Upper lobe of left lung (tissue), 6 donors: ENCODE data around the gene TBC1D16. TPM values are rescaled to one million over a fixed set of nuclear protein-coding genes. Genes with fewer than 3 reads are reported as not detected.

Source experiments
- ATAC-seq, 2 donors: fragments of 200-7000 bp; cut with Tn5 transposase; one replicate each; pipeline ENCODE4 v1.9.1; 2022; ENCODE audit warnings: mild to moderate bottlenecking in 2 of 2, moderate library complexity in 2 of 2; ENCODE audit not compliant: low FRiP score in 2 of 2
- DNase-seq, 2 donors: peaks; one replicate each; pipeline ENCODE4 v3.0.0-alpha.2; 2019 to 2020
- H3K27ac ChIP-seq, 4 donors: fragments of 200-600 bp; sonication (generic); one replicate each; pipeline ENCODE4 v1.5.1; 2016 to 2019
- H3K27me3 ChIP-seq, 4 donors: fragments of 200-600 bp; sonication (generic); one replicate each; pipeline ENCODE4 v1.5.1; 2017 to 2019
- H3K36me3 ChIP-seq, 4 donors: fragments of 200-600 bp; sonication (generic); one replicate each; pipeline ENCODE4 v1.5.1; 2016 to 2019
- H3K4me1 ChIP-seq, 4 donors: fragments of 200-600 bp; sonication (generic); one replicate each; pipeline ENCODE4 v1.5.1; 2018 to 2019
- H3K4me3 ChIP-seq, 4 donors: fragments of 200-600 bp; sonication (generic); one replicate each; pipeline ENCODE4 v1.5.1; 2017 to 2019; ENCODE audit warnings: mild to moderate bottlenecking in 2 of 4, moderate library complexity in 1 of 4
- H3K9me3 ChIP-seq, 4 donors: fragments of 200-600 bp; sonication (generic); one replicate each; pipeline ENCODE4 v1.5.1; 2018 to 2019
- CTCF ChIP-seq, 6 experiments: fragments of 450-650 bp in 4 of 6; fragments of 200-600 bp in 2 of 6; sonication (generic) in 2 of 6; IDR thresholded peaks; one replicate each; pipeline ENCODE4 v1.5.1; 2016 to 2019; ENCODE audit warnings: antibody characterized with exemption in 6 of 6
- EP300 ChIP-seq, 4 donors: sonication (generic); formaldehyde crosslinking; IDR thresholded peaks; one replicate each; pipeline ENCODE4 v1.5.1; 2017; ENCODE audit warnings: antibody characterized with exemption in 4 of 4, control low read depth in 2 of 4
- POLR2A ChIP-seq, 4 donors: fragments of 450-650 bp; IDR thresholded peaks; one replicate each; pipeline ENCODE4 v1.5.1; 2016 to 2017; ENCODE audit warnings: antibody characterized with exemption in 4 of 4, mild to moderate bottlenecking in 2 of 4
- POLR2AphosphoS5 ChIP-seq, 2 donors: sonication (generic); formaldehyde crosslinking; IDR thresholded peaks; one replicate each; pipeline ENCODE4 v1.5.1; 2017; ENCODE audit warnings: antibody characterized with exemption in 2 of 2
- WGBS, 2 donors: methylation state at CpG; one replicate each; pipeline ENCODE4 v1.1.5; 2017 to 2018; 5-methylcytosine and 5-hydroxymethylcytosine counted together
- total RNA-seq, 6 donors: library from RNA; depleted of rRNA in 4 of 6; stranded (reverse); fragments of >200 nt in 4 of 6; gene quantifications; one replicate each; pipeline versions ENCODE4 v1.1.0 to v1.2.1, GENCODE V29; 2016 to 2021
- donor health status: DM: no; HTN: no; CAD: no; lungs with moderate emphysema.
- donor health status: DM: no; HTN: yes; CAD: no; lungs with severe emphysema.

The TBC1D16 gene
- total RNA-seq, 6 donors from 2014 or later, result 15.6 to 60.8 (median 24.1) TPM

- no peaks in the 10 kb centered on the region for H3K27me3 ChIP-seq
- no peak for ATAC-seq
- peaks cover 0 to 29% (median 21%) of the 10 kb centered on the region in 4 donors for H3K36me3 ChIP-seq
- no peak overlapping the region for H3K4me3 ChIP-seq
- DNase-seq, result peak in 1 of 2 donors; percentile 79
- no peaks in the 10 kb centered on the region for H3K9me3 ChIP-seq
- TF ChIP-seq POLR2AphosphoS5 (IDR thresholded peaks at IDR 0.05), result no peak
- TF ChIP-seq CTCF (IDR thresholded peaks at IDR 0.05), result no peak
- TF ChIP-seq POLR2A (IDR thresholded peaks at IDR 0.05), result no peak
- TF ChIP-seq EP300 (IDR thresholded peaks at IDR 0.05), result no peak
- no peak overlapping the region for H3K27ac ChIP-seq
- peaks cover 7 to 18% (median 16%) of the 10 kb centered on the region in 4 donors for H3K4me1 ChIP-seq
- 95 to 96% methylated on average over 16 to 30 of the region's 34 CpGs for WGBS, 2 donors
Measured at GRCh38 chr17:80009391-80010282, 26.0 kb downstream of the TBC1D16 start.

GRCh38 chr17:80008848-80009247, 26.8 kb downstream of the TBC1D16 start:
- H3K27me3 ChIP-seq, result no peaks in the 10 kb centered on the region
- no peak overlapping the region for H3K27ac ChIP-seq
- peak in 1 of 2 donors; percentile 2 for ATAC-seq
- peaks cover 0 to 29% (median 21%) of the 10 kb centered on the region in 4 donors for H3K36me3 ChIP-seq
- TF ChIP-seq EP300 (IDR thresholded peaks at IDR 0.05) (no peak), POLR2AphosphoS5 (IDR thresholded peaks at IDR 0.05) (no peak), POLR2A (IDR thresholded peaks at IDR 0.05) (no peak), CTCF (IDR thresholded peaks at IDR 0.05) (no peak)
- WGBS, 2 donors, result 84% methylated on average over 16 to 18 of the region's 18 CpGs
- no peak overlapping the region for H3K4me3 ChIP-seq
- peak in 1 of 2 donors; percentile 61 for DNase-seq
- peaks cover 7 to 18% (median 16%) of the 10 kb centered on the region in 4 donors for H3K4me1 ChIP-seq
- no peaks in the 10 kb centered on the region for H3K9me3 ChIP-seq

- peaks cover 0 to 29% (median 21%) of the 10 kb centered on the region in 4 donors for H3K36me3 ChIP-seq
- H3K27me3 ChIP-seq, result no peaks in the 10 kb centered on the region
- H3K4me1 ChIP-seq, result peaks cover 7 to 18% (median 16%) of the 10 kb centered on the region in 4 donors
- DNase-seq (peak; percentile 88 to 93), ATAC-seq (peak; percentile 90)
- H3K27ac ChIP-seq, result no peak overlapping the region
- 6 to 16% methylated on average over 7 to 13 of the region's 17 CpGs for WGBS, 2 donors
- no peaks in the 10 kb centered on the region for H3K9me3 ChIP-seq
- H3K4me3 ChIP-seq, result no peak overlapping the region
- TF ChIP-seq POLR2A (IDR thresholded peaks at IDR 0.05) (peak in 1 of 4 donors; percentile 5), CTCF (IDR thresholded peaks at IDR 0.05) (peak; percentile 93 to 97 (median 96)), EP300 (IDR thresholded peaks at IDR 0.05) (no peak), POLR2AphosphoS5 (IDR thresholded peaks at IDR 0.05) (no peak)
Measured at GRCh38 chr17:80008383-80008840, 27.3 kb downstream of the TBC1D16 start.

DNA sequence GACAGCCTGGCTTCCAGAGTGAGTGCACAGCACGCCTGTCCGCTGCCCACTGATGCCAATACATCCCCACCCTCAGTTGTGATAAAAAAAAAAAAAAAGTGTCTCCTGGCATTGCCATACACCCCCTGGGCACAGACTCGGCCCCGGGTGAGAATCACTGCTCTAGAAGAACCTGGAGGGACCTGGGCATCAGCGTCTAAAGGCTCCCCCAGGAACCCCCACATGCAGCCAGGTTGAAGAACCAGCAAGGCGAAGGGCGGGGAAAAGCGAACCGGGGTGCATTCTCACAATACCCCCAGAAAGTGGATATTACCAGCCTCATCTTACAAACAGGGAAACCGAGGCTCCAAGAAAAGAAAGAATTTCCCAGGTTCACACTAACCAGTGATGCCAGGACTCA, 27.7 kb downstream of the TBC1D16 start:
- peaks cover 0 to 25% (median 19%) of the 10 kb centered on the region in 4 donors for H3K36me3 ChIP-seq
- no peak overlapping the region for H3K27ac ChIP-seq
- no peak for ATAC-seq
- H3K9me3 ChIP-seq, result no peaks in the 10 kb centered on the region
- no peaks in the 10 kb centered on the region for H3K27me3 ChIP-seq
- 77 to 83% methylated on average over 10 of the region's 10 CpGs for WGBS, 2 donors
- peaks cover 7 to 18% (median 16%) of the 10 kb centered on the region in 4 donors for H3K4me1 ChIP-seq
- no peak overlapping the region for H3K4me3 ChIP-seq
- DNase-seq, result no peak
- TF ChIP-seq POLR2A (IDR thresholded peaks at IDR 0.05) (no peak), POLR2AphosphoS5 (IDR thresholded peaks at IDR 0.05) (no peak), EP300 (IDR thresholded peaks at IDR 0.05) (no peak), CTCF (IDR thresholded peaks at IDR 0.05) (no peak)
